HEK293 (cell line): ENCODE data around the gene TPP2.

Experiments used
- KLF7 ChIP-seq: fragments of 450-650 bp; formaldehyde crosslinking; IDR thresholded peaks from 2 replicates; pipeline ENCODE4 v1.5.1; 2016; ENCODE audit warnings: missing biosample characterization, missing genetic modification characterization, borderline replicate concordance
- SCRT2 ChIP-seq: fragments of 450-650 bp; formaldehyde crosslinking; IDR thresholded peaks from 2 replicates; pipeline ENCODE4 v1.5.1; 2016; ENCODE audit warnings: missing biosample characterization, missing genetic modification characterization
- SP2 ChIP-seq: fragments of 450-650 bp; formaldehyde crosslinking; IDR thresholded peaks from 2 replicates; pipeline ENCODE4 v1.5.1; 2016; ENCODE audit warnings: missing biosample characterization, missing genetic modification characterization
- SP3 ChIP-seq: fragments of 450-650 bp; formaldehyde crosslinking; IDR thresholded peaks from 2 replicates; pipeline ENCODE4 v1.5.1; 2016; ENCODE audit warnings: missing biosample characterization, missing genetic modification characterization
- YY1 ChIP-seq: fragments of 450-650 bp; formaldehyde crosslinking; IDR thresholded peaks from 2 replicates; pipeline ENCODE4 v1.5.1; 2018; ENCODE audit warnings: missing biosample characterization, missing genetic modification characterization
- ZNF155 ChIP-seq: fragments of 450-650 bp; formaldehyde crosslinking; IDR thresholded peaks from 2 replicates; pipeline ENCODE4 v1.5.1; 2016; ENCODE audit warnings: missing biosample characterization, missing genetic modification characterization
- ZNF23 ChIP-seq: fragments of 450-650 bp; formaldehyde crosslinking; IDR thresholded peaks from 2 replicates; pipeline ENCODE4 v1.5.1; 2016; ENCODE audit warnings: missing biosample characterization, missing genetic modification characterization, borderline replicate concordance
- ZNF24 ChIP-seq: fragments of 450-650 bp; formaldehyde crosslinking; IDR thresholded peaks from 2 replicates; pipeline ENCODE4 v1.5.1; 2016; ENCODE audit warnings: missing biosample characterization, missing genetic modification characterization
- ZNF362 ChIP-seq: fragments of 450-650 bp; formaldehyde crosslinking; IDR thresholded peaks from 2 replicates; pipeline ENCODE4 v1.5.1; 2016; ENCODE audit warnings: missing biosample characterization, missing genetic modification characterization
- ZNF600 ChIP-seq: fragments of 450-650 bp; formaldehyde crosslinking; IDR thresholded peaks from 2 replicates; pipeline ENCODE4 v1.5.1; 2016; ENCODE audit warnings: missing biosample characterization, missing genetic modification characterization
- ZNF692 ChIP-seq: fragments of 450-650 bp; formaldehyde crosslinking; IDR thresholded peaks from 2 replicates; pipeline ENCODE4 v1.5.1; 2016; ENCODE audit warnings: missing biosample characterization, missing genetic modification characterization
- ZNF707 ChIP-seq: fragments of 450-650 bp; formaldehyde crosslinking; IDR thresholded peaks from 2 replicates; pipeline ENCODE4 v1.5.1; 2016; ENCODE audit warnings: missing biosample characterization, missing genetic modification characterization
- TF ChIP-seq, protein P1 (sequence below): fragments of 450-650 bp; formaldehyde crosslinking; IDR thresholded peaks from 2 replicates; pipeline ENCODE4 v1.5.1; 2016; ENCODE audit warnings: missing biosample characterization, missing genetic modification characterization
- TF ChIP-seq, protein P2 (sequence below): fragments of 450-650 bp; formaldehyde crosslinking; conservative IDR thresholded peaks from 2 replicates; pipeline ENCODE4 v1.5.1; 2016; ENCODE audit warnings: low read depth, missing biosample characterization, missing genetic modification characterization

- TF ChIP-seq ZNF692: no peak
- no peak for TF ChIP-seq SP3 (tag by site-specific recombination)
- TF ChIP-seq KLF7: no peak
- no peak for TF ChIP-seq SP2 (tag by site-specific recombination)
- TF ChIP-seq SCRT2: no peak
- no peak for TF ChIP-seq ZNF600 (tag by site-specific recombination)
- no peak for TF ChIP-seq ZNF24 (tag by site-specific recombination)
- TF ChIP-seq, protein P1, sequence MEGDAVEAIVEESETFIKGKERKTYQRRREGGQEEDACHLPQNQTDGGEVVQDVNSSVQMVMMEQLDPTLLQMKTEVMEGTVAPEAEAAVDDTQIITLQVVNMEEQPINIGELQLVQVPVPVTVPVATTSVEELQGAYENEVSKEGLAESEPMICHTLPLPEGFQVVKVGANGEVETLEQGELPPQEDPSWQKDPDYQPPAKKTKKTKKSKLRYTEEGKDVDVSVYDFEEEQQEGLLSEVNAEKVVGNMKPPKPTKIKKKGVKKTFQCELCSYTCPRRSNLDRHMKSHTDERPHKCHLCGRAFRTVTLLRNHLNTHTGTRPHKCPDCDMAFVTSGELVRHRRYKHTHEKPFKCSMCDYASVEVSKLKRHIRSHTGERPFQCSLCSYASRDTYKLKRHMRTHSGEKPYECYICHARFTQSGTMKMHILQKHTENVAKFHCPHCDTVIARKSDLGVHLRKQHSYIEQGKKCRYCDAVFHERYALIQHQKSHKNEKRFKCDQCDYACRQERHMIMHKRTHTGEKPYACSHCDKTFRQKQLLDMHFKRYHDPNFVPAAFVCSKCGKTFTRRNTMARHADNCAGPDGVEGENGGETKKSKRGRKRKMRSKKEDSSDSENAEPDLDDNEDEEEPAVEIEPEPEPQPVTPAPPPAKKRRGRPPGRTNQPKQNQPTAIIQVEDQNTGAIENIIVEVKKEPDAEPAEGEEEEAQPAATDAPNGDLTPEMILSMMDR (tag by site-specific recombination): no peak
- no peak for TF ChIP-seq ZNF23 (tag by site-specific recombination)
- TF ChIP-seq ZNF362 (tag by site-specific recombination): no peak
- no peak for TF ChIP-seq YY1 (tag by site-specific recombination)
- TF ChIP-seq ZNF155 (tag by site-specific recombination): no peak
- TF ChIP-seq, protein P2, sequence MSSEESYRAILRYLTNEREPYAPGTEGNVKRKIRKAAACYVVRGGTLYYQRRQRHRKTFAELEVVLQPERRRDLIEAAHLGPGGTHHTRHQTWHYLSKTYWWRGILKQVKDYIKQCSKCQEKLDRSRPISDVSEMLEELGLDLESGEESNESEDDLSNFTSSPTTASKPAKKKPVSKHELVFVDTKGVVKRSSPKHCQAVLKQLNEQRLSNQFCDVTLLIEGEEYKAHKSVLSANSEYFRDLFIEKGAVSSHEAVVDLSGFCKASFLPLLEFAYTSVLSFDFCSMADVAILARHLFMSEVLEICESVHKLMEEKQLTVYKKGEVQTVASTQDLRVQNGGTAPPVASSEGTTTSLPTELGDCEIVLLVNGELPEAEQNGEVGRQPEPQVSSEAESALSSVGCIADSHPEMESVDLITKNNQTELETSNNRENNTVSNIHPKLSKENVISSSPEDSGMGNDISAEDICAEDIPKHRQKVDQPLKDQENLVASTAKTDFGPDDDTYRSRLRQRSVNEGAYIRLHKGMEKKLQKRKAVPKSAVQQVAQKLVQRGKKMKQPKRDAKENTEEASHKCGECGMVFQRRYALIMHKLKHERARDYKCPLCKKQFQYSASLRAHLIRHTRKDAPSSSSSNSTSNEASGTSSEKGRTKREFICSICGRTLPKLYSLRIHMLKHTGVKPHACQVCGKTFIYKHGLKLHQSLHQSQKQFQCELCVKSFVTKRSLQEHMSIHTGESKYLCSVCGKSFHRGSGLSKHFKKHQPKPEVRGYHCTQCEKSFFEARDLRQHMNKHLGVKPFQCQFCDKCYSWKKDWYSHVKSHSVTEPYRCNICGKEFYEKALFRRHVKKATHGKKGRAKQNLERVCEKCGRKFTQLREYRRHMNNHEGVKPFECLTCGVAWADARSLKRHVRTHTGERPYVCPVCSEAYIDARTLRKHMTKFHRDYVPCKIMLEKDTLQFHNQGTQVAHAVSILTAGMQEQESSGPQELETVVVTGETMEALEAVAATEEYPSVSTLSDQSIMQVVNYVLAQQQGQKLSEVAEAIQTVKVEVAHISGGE (tag by site-specific recombination): no peak
- no peak for TF ChIP-seq ZNF707 (tag by site-specific recombination)
Measured at GRCh38 chr13:102709536-102709935, 112.8 kb downstream of the TPP2 start.
